ENCODE results near the gene BLID. TPM values are rescaled to one million over a fixed set of nuclear protein-coding genes. Genes with fewer than 3 reads are reported as not detected.

The BLID gene
- total RNA-seq, 1 experiment from 2014 or later = not detected

DNA sequence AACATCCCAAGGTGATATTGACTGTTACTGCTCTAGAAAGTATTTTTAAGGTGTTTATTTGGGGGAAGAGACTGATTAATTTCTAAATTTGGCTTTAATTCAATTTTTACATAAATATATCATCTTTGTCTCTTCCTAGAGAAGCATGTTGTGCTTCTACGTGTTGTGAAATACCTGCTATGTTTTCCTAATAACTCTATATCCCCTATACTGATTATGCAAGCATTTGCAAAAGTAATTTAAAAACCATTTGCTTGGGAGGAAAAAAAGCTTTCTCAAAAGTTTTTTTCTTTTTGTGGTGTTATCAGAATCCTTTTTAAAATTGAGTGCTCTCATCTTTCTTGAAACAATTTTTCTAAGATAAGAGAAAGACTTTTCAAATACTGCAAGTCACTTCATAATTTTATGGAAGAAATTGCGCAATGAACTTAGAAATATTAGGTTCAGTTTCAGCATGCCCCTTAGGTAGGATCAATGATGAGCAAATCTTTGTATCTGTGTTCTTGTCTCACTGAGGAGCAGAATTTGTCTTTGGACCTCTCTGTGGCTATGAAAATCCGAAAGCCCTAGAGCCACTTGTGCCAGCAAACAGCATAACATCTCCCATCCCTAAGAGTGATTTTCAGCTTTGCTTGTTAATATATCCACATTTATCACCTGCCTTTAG lies 7.4 kb upstream of the BLID start:
- Histone ChIP-seq H2AK5ac (ENCODE audit: insufficient read length, low read length) (no peak overlapping the region), H3K56ac (ENCODE audit: insufficient read length, low read depth, low read length) (no peak overlapping the region), H2AFZ (ENCODE audit: low read length) (no peak overlapping the region), H3K23ac (ENCODE audit: insufficient read length, low read depth, low read length) (no peak overlapping the region), H3K79me2 (ENCODE audit: insufficient read depth, low read length) (no peaks in the 10 kb centered on the region), H3K9ac (ENCODE audit: extremely low read depth, insufficient read length, low read length) (no peak overlapping the region), H2BK15ac (ENCODE audit: low read depth, low read length) (no peak overlapping the region), H3K79me1 (ENCODE audit: insufficient read depth, low read depth, low read length, poor library complexity, severe bottlenecking) (no peaks in the 10 kb centered on the region), H3K27me3 (ENCODE audit: insufficient read depth, low read length) (no peaks in the 10 kb centered on the region), H2BK120ac (ENCODE audit: low read depth, low read length, poor library complexity, severe bottlenecking) (no peak overlapping the region), H3K4me1 (ENCODE audit: insufficient read depth, low read length) (no peaks in the 10 kb centered on the region), H3K4ac (ENCODE audit: low read depth, low read length) (no peak overlapping the region), H4K8ac (replicated peaks; ENCODE audit: insufficient read length, low read depth, low read length) (no peak overlapping the region), H3K23me2 (ENCODE audit: insufficient read length, low read depth, low read length, poor library complexity, severe bottlenecking) (no peaks in the 10 kb centered on the region), H3K14ac (ENCODE audit: insufficient read depth, low read length) (no peak overlapping the region), H3K18ac (ENCODE audit: insufficient read length, low read depth, low read length) (no peak overlapping the region), H2BK12ac (ENCODE audit: insufficient read length, low read depth, low read length) (no peak overlapping the region), H4K91ac (ENCODE audit: insufficient read length, low read depth, low read length) (no peak overlapping the region), H4K5ac (ENCODE audit: insufficient read length, low read depth, low read length) (no peak overlapping the region), H3T11ph (ENCODE audit: low read length) (no peak overlapping the region), H2BK5ac (ENCODE audit: insufficient read length, low read length) (no peak overlapping the region), H3K9me3 (ENCODE audit: control insufficient read depth, low read depth, low read length) (no peaks in the 10 kb centered on the region), H2BK20ac (ENCODE audit: low read depth, low read length, poor library complexity, severe bottlenecking) (no peak overlapping the region), H4K20me1 (ENCODE audit: control insufficient read depth, insufficient read depth, insufficient read length) (no peaks in the 10 kb centered on the region), H3K27ac (ENCODE audit: insufficient read length, low read depth, low read length) (no peak overlapping the region), H3K4me2 (ENCODE audit: insufficient read depth, insufficient read length, low read length) (no peak overlapping the region)
- H3K36me3 Mint-ChIP-seq (ENCODE audit: insufficient read depth in 1 of 3, low read depth in 3 of 3) = no peaks in the 10 kb centered on the region
- TF ChIP-seq, protein P1, sequence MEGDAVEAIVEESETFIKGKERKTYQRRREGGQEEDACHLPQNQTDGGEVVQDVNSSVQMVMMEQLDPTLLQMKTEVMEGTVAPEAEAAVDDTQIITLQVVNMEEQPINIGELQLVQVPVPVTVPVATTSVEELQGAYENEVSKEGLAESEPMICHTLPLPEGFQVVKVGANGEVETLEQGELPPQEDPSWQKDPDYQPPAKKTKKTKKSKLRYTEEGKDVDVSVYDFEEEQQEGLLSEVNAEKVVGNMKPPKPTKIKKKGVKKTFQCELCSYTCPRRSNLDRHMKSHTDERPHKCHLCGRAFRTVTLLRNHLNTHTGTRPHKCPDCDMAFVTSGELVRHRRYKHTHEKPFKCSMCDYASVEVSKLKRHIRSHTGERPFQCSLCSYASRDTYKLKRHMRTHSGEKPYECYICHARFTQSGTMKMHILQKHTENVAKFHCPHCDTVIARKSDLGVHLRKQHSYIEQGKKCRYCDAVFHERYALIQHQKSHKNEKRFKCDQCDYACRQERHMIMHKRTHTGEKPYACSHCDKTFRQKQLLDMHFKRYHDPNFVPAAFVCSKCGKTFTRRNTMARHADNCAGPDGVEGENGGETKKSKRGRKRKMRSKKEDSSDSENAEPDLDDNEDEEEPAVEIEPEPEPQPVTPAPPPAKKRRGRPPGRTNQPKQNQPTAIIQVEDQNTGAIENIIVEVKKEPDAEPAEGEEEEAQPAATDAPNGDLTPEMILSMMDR (conservative IDR thresholded peaks at IDR 0.05) = no peak
- H3K4me1 Mint-ChIP-seq = no peaks in the 10 kb centered on the region
- H3K27me3 Mint-ChIP-seq (ENCODE audit: low read depth) = peaks cover 11% of the 10 kb centered on the region
- H3K27ac Mint-ChIP-seq = no peak overlapping the region
- H3K4me3 Mint-ChIP-seq = no peak overlapping the region
- no peaks in the 10 kb centered on the region for H3K9me3 Mint-ChIP-seq
- no CpG with 5 or more reads among the region's 3 CpGs for WGBS (ENCODE audit: extremely low coverage, insufficient read length, low lambda C conversion rate)
- no peak for DNase-seq
